ENCODE measurements around the gene TGM2. TPM values are rescaled to one million over a fixed set of nuclear protein-coding genes. Genes with fewer than 3 reads are reported as not detected.

Gene TGM2
- polyA plus RNA-seq, 2 of the 4 experiments (the other 2 are of a cell fraction), result 173 to 441 TPM

DNA sequence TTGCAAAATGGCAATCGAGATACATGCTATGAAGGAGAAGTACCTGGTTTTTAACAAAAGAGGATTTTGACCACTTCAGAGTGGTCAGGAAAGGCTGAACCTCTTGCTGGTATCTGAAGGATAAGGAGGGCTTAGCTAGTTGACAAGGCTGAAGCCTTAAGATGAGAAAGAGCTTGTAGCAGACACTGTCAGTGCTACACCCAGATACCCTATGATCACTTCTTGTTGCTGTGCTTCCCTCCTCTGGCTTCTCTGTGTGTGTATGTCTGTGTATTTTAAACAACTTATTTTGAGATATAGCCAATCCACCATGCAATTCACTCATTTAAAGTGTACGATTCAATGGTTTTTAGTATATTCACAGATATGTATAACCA is 38.9 kb upstream of the TGM2 start:
- ChIA-PET CTCF (interaction anchor here (19.7 kb wide), 1 partner anchor 13 kb away, joined by 350 read pairs; no protein-coding TSS in a partner anchor), POLR2A (no interaction called here)
- TF ChIP-seq CHD4 (IDR thresholded peaks at IDR 0.05; ENCODE audit: borderline replicate concordance), result no peak
- no peak for TF ChIP-seq CEBPB (IDR thresholded peaks at IDR 0.05)
- Histone ChIP-seq H3K4me3 (no peak overlapping the region), H3K27ac (no peak overlapping the region), H3K9me3 (no peaks in the 10 kb centered on the region; the same call in 2 of the 3 replicates), H3K4me1 (peaks cover 11% of the 10 kb centered on the region; the same call in 1 of the 3 replicates), H3K4me2 (no peak overlapping the region)
- DNase-seq (ENCODE audit: low read depth in 1 of 2, low spot score in 1 of 2) (no peak), FAIRE-seq (no peak), ATAC-seq (no peak)
- WGBS (ENCODE audit: missing lambda C conversion rate), result 32% methylated on average over 2 of the region's 2 CpGs

- no peak overlapping the region for H3K4me2 ChIP-seq
- WGBS (ENCODE audit: missing lambda C conversion rate), result 79% methylated on average over 6 of the region's 6 CpGs
- no peak overlapping the region for H3K27ac ChIP-seq
- TF ChIP-seq ZC3H11A (IDR thresholded peaks at IDR 0.05) (no peak), MYC (IDR thresholded peaks at IDR 0.05; ENCODE audit: borderline replicate concordance, low read length) (no peak), CBX2 (IDR thresholded peaks at IDR 0.05; ENCODE audit: borderline replicate concordance, low read depth) (no peak), HOXB13 (CRISPR knock-in tag; IDR thresholded peaks at IDR 0.05; ENCODE audit: low read depth) (no peak), NPAS2 (CRISPR knock-in tag; IDR thresholded peaks at IDR 0.05; ENCODE audit: borderline replicate concordance) (no peak), BCL3 (IDR thresholded peaks at IDR 0.05) (no peak), PBX3 (IDR thresholded peaks at IDR 0.05) (no peak), RNF2 (IDR thresholded peaks at IDR 0.05; ENCODE audit: borderline replicate concordance, low read depth) (no peak), ZSCAN20 (CRISPR knock-in tag; IDR thresholded peaks at IDR 0.05) (no peak), FOSL2 (IDR thresholded peaks at IDR 0.05) (no peak), FOSL2 (CRISPR knock-in tag; IDR thresholded peaks at IDR 0.05) (no peak), ZFP36 (IDR thresholded peaks at IDR 0.05; ENCODE audit: borderline replicate concordance, partially characterized antibody) (no peak), HDAC2 (IDR thresholded peaks at IDR 0.05) (no peak)
- TF ChIP-seq, protein P1, sequence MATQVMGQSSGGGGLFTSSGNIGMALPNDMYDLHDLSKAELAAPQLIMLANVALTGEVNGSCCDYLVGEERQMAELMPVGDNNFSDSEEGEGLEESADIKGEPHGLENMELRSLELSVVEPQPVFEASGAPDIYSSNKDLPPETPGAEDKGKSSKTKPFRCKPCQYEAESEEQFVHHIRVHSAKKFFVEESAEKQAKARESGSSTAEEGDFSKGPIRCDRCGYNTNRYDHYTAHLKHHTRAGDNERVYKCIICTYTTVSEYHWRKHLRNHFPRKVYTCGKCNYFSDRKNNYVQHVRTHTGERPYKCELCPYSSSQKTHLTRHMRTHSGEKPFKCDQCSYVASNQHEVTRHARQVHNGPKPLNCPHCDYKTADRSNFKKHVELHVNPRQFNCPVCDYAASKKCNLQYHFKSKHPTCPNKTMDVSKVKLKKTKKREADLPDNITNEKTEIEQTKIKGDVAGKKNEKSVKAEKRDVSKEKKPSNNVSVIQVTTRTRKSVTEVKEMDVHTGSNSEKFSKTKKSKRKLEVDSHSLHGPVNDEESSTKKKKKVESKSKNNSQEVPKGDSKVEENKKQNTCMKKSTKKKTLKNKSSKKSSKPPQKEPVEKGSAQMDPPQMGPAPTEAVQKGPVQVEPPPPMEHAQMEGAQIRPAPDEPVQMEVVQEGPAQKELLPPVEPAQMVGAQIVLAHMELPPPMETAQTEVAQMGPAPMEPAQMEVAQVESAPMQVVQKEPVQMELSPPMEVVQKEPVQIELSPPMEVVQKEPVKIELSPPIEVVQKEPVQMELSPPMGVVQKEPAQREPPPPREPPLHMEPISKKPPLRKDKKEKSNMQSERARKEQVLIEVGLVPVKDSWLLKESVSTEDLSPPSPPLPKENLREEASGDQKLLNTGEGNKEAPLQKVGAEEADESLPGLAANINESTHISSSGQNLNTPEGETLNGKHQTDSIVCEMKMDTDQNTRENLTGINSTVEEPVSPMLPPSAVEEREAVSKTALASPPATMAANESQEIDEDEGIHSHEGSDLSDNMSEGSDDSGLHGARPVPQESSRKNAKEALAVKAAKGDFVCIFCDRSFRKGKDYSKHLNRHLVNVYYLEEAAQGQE (IDR thresholded peaks at IDR 0.05), result no peak
- TF ChIP-seq, protein P2, sequence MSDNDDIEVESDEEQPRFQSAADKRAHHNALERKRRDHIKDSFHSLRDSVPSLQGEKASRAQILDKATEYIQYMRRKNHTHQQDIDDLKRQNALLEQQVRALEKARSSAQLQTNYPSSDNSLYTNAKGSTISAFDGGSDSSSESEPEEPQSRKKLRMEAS (IDR thresholded peaks at IDR 0.05), result no peak
- no peak for ATAC-seq
- peaks cover 9% of the 10 kb centered on the region; the same call in 1 of the 3 replicates for H3K4me1 ChIP-seq
- ChIA-PET POLR2A (no interaction called here), CTCF (interaction anchor here (1.3 to 19.7 kb wide), 2 partner anchors 14 to 34 kb away, joined by 4 to 350 read pairs; no protein-coding TSS in a partner anchor)
- no peaks in the 10 kb centered on the region; the same call in 2 of the 3 replicates for H3K9me3 ChIP-seq
- FAIRE-seq, result no peak
- no peak for DNase-seq (ENCODE audit: low read depth in 1 of 2, low spot score in 1 of 2)
- H3K4me3 ChIP-seq, result no peak overlapping the region
These were observed 38.4 kb upstream of the TGM2 start for GRCh38 chr20:38203337-38203980.
